Natural killer cell (primary cell): ENCODE results near the gene AEN. TPM values are rescaled to one million over a fixed set of nuclear protein-coding genes. Genes with fewer than 3 reads are reported as not detected.

Experiments
- ATAC-seq, 3 donors: fragments of 150-1000 bp in 2 of 3; fragments of 200-7000 bp in 1 of 3; cut with Tn5 transposase; 1 replicate in 1 of 3; 2 replicates in 2 of 3; pipeline ENCODE4 v1.10.0; 2021; ENCODE audit warnings: mild to moderate bottlenecking in 2 of 3, moderate library complexity in 2 of 3
- DNase-seq, 2 donors: peaks; one replicate each; pipeline versions ENCODE4 v3.0.0 to v3.0.0-alpha.2; 2013 to 2021; ENCODE audit warnings: mixed read lengths in 1 of 2
- H3K27ac ChIP-seq: one replicate; pipeline ENCODE4 v1.5.1; 2013; ENCODE audit warnings: mild to moderate bottlenecking, low read length
- H3K27me3 ChIP-seq: one replicate; pipeline ENCODE4 v1.6.1; 2013; ENCODE audit warnings: low read length; ENCODE audit not compliant: control insufficient read depth, insufficient read depth
- H3K36me3 ChIP-seq: one replicate; pipeline ENCODE4 v1.6.1; 2013; ENCODE audit warnings: low read length; ENCODE audit not compliant: control insufficient read depth, insufficient read depth
- H3K4me1 ChIP-seq: one replicate; pipeline ENCODE4 v1.6.1; 2013; ENCODE audit warnings: low read length; ENCODE audit not compliant: control insufficient read depth, insufficient read depth
- H3K4me3 ChIP-seq: one replicate; pipeline ENCODE4 v1.5.1; 2013; ENCODE audit warnings: low read length
- H3K9me3 ChIP-seq: one replicate; pipeline ENCODE4 v1.6.1; 2013; ENCODE audit warnings: low read length; ENCODE audit not compliant: control insufficient read depth, insufficient read depth
- H3K27ac Mint-ChIP-seq, 2 donors: one replicate each; pipeline ENCODE4 v1.8.0; 2022; ENCODE audit warnings: mild to moderate bottlenecking in 2 of 2, mixed read lengths in 2 of 2, moderate library complexity in 1 of 2
- H3K27me3 Mint-ChIP-seq, 2 donors: one replicate each; pipeline ENCODE4 v1.8.0; 2022; ENCODE audit warnings: low read depth in 2 of 2, mixed read lengths in 2 of 2
- H3K36me3 Mint-ChIP-seq: one replicate; pipeline ENCODE4 v1.8.0; 2022; ENCODE audit warnings: mixed read lengths
- H3K4me1 Mint-ChIP-seq, 2 donors: one replicate each; pipeline ENCODE4 v1.8.0; 2022; ENCODE audit warnings: mixed read lengths in 2 of 2
- H3K4me3 Mint-ChIP-seq: one replicate; pipeline ENCODE4 v1.8.0; 2022; ENCODE audit warnings: mild to moderate bottlenecking, moderate library complexity, mixed read lengths
- H3K9me3 Mint-ChIP-seq, 2 donors: one replicate each; pipeline ENCODE4 v1.8.0; 2022; ENCODE audit warnings: mixed read lengths in 2 of 2
- CTCF ChIP-seq: fragments of 200-600 bp; IDR thresholded peaks from one replicate; pipeline ENCODE4 v1.8.0; 2022; ENCODE audit warnings: antibody characterized with exemption
- WGBS: methylation state at CpG from one replicate; pipeline ENCODE4 v1.1.7; 2013; ENCODE audit warnings: missing lambda C conversion rate; ENCODE audit not compliant: insufficient coverage; 5-methylcytosine and 5-hydroxymethylcytosine counted together
- intact Hi-C: fragments of 100-400 bp; cut with micrococcal nuclease; formaldehyde crosslinking; loops from one replicate; pipeline ENCODE4 v1.14.2; 2022
- total RNA-seq, 4 donors: library from RNA; stranded (reverse); fragments of 120-200 nt in 1 of 4; gene quantifications; one replicate each; pipeline versions ENCODE4 v1.2.3 to v1.2.4, GENCODE V29; 2013 to 2022

The AEN gene
- total RNA-seq, 3 donors from 2014 or later (not counting 1 experiment from before 2014, with no cell fraction given), result 19.9 to 26.9 (median 20.9) TPM

GRCh38 chr15:88655800-88656488, 34.8 kb downstream of the AEN start:
- no peaks in the 10 kb centered on the region for H3K9me3 ChIP-seq
- peaks cover 44% of the 10 kb centered on the region for H3K4me1 ChIP-seq
- H3K36me3 Mint-ChIP-seq, result no peaks in the 10 kb centered on the region
- ATAC-seq (no peak), DNase-seq (peak in 1 of 2 donors; percentile 52)
- peak overlapping the region; percentile 36 for H3K27ac ChIP-seq
- H3K9me3 Mint-ChIP-seq, result no peaks in the 10 kb centered on the region
- peaks cover 25% of the 10 kb centered on the region for H3K36me3 ChIP-seq
- H3K4me3 Mint-ChIP-seq, result no peak overlapping the region
- H3K27me3 ChIP-seq, result no peaks in the 10 kb centered on the region
- H3K27me3 Mint-ChIP-seq, result no peaks in the 10 kb centered on the region
- intact Hi-C loops, result no loop called here
- H3K27ac Mint-ChIP-seq, result peak overlapping the region in 1 of 2 donors; percentile 72
- H3K4me3 ChIP-seq, result no peak overlapping the region
- TF ChIP-seq CTCF, result no peak
- peaks cover 5 to 27% of the 10 kb centered on the region in 2 donors for H3K4me1 Mint-ChIP-seq
- 74% methylated on average over 6 of the region's 8 CpGs for WGBS

GRCh38 chr15:88656760-88657221, 35.7 kb downstream of the AEN start:
- Mint-ChIP-seq H3K4me3 (no peak overlapping the region), H3K27me3 (no peaks in the 10 kb centered on the region), H3K27ac (peak overlapping the region in 1 of 2 donors; percentile 75), H3K36me3 (no peaks in the 10 kb centered on the region), H3K9me3 (no peaks in the 10 kb centered on the region), H3K4me1 (peaks cover 5 to 25% of the 10 kb centered on the region in 2 donors)
- intact Hi-C loops, result no loop called here
- 60% methylated on average over 10 of the region's 10 CpGs for WGBS
- DNase-seq, result no peak
- no peak overlapping the region for H3K4me3 ChIP-seq
- no peaks in the 10 kb centered on the region for H3K27me3 ChIP-seq
- no peaks in the 10 kb centered on the region for H3K9me3 ChIP-seq
- peaks cover 41% of the 10 kb centered on the region for H3K4me1 ChIP-seq
- peak overlapping the region; percentile 69 for H3K27ac ChIP-seq
- peaks cover 20% of the 10 kb centered on the region for H3K36me3 ChIP-seq
- no peak for TF ChIP-seq CTCF
- peak in 2 of 3 donors; percentile 22 to 52 for ATAC-seq

- intact Hi-C loops, result no loop called here
- no peaks in the 10 kb centered on the region for H3K9me3 Mint-ChIP-seq
- no peaks in the 10 kb centered on the region for H3K27me3 ChIP-seq
- no peak for TF ChIP-seq CTCF
- peaks cover 36% of the 10 kb centered on the region for H3K4me1 ChIP-seq
- no peak overlapping the region for H3K4me3 Mint-ChIP-seq
- ATAC-seq, result peak in 2 of 3 donors; percentile 49 to 69
- no peaks in the 10 kb centered on the region for H3K9me3 ChIP-seq
- H3K36me3 ChIP-seq, result peaks cover 17% of the 10 kb centered on the region
- WGBS, result 63% methylated on average over 13 of the region's 13 CpGs
- H3K27me3 Mint-ChIP-seq, result no peaks in the 10 kb centered on the region
- peak in 1 of 2 donors; percentile 44 for DNase-seq
- H3K36me3 Mint-ChIP-seq, result no peaks in the 10 kb centered on the region
- H3K4me1 Mint-ChIP-seq, result peaks cover 5 to 25% of the 10 kb centered on the region in 2 donors
- H3K27ac Mint-ChIP-seq, result peak overlapping the region in 1 of 2 donors; percentile 75
- H3K4me3 ChIP-seq, result no peak overlapping the region
- H3K27ac ChIP-seq, result peak overlapping the region; percentile 69
Measured at GRCh38 chr15:88657326-88658069, 36.4 kb downstream of the AEN start.
